Lower leg skin (tissue), 3 donors: Measurements from ENCODE around the gene E2F3.

Experiments
- CTCF ChIP-seq, 3 donors: fragments of 450-650 bp; IDR thresholded peaks; one replicate each; pipeline ENCODE4 v1.5.1; 2016; ENCODE audit warnings: antibody characterized with exemption in 3 of 3, mild to moderate bottlenecking in 3 of 3, moderate library complexity in 2 of 3
- POLR2A ChIP-seq, 2 donors: fragments of 450-650 bp; IDR thresholded peaks; one replicate each; pipeline ENCODE4 v1.6.1; 2016 to 2017; ENCODE audit warnings: antibody characterized with exemption in 2 of 2, mild to moderate bottlenecking in 1 of 2, moderate library complexity in 1 of 2

- TF ChIP-seq CTCF (IDR thresholded peaks at IDR 0.05): no peak
- TF ChIP-seq POLR2A (IDR thresholded peaks at IDR 0.05): no peak
Observed at GRCh38 chr6:20375436-20375835, 26.2 kb upstream of the E2F3 start.
